SK-N-SH (cell line): ENCODE data around the gene GDNF. TPM values are rescaled to one million over a fixed set of nuclear protein-coding genes. Genes with fewer than 3 reads are reported as not detected.

Source experiments
- CTCF ChIA-PET: fragments of 300-600, 350-600 bp; formaldehyde crosslinking; extraction: SDS; loops from one replicate; lab custom pipeline; 2021; lab: Yijun Ruan, JAX
- POLR2A ChIA-PET: fragments of 350-600 bp; sonication (Branson Sonifier 250); formaldehyde crosslinking; extraction: SDS; loops from one replicate; lab custom pipeline; 2020; ENCODE audit warnings: antibody characterized with exemption, inconsistent platforms; lab: Yijun Ruan, JAX
- DNase-seq: peaks from one replicate; pipeline ENCODE4 v3.0.0; 2012
- H2AFZ ChIP-seq: fragments of 200-600 bp; sonication (generic); 2 replicates; pipeline ENCODE4 v1.8.1; 2016; ENCODE audit warnings: antibody characterized with exemption, mild to moderate bottlenecking, low read depth
- H3F3A ChIP-seq: fragments of 200-600 bp; sonication (generic); replicated peaks from 2 replicates; pipeline ENCODE3; 2016; ENCODE audit warnings: antibody characterized with exemption, mild to moderate bottlenecking; ENCODE audit not compliant: insufficient read depth
- H3K27ac ChIP-seq, 2 experiments: fragments of 200-500 bp in 1 of 2; fragments of 200-600 bp in 1 of 2; sonication (Bioruptor generic) in 1 of 2; sonication (generic), shearing (Covaris generic) in 1 of 2; 2 replicates each; pipeline versions ENCODE4 v1.5.1 to v1.6.1; 2014 to 2016; ENCODE audit warnings: low read depth in 2 of 2, inconsistent platforms in 1 of 2, low read length in 1 of 2, mild to moderate bottlenecking in 1 of 2, mixed read lengths in 1 of 2
- H3K27me3 ChIP-seq: fragments of 200-600 bp; sonication (generic), shearing (Covaris generic); 2 replicates; pipeline ENCODE4 v1.6.1; 2016; ENCODE audit warnings: mixed run types; ENCODE audit not compliant: insufficient read depth
- H3K36me3 ChIP-seq, 2 experiments: fragments of 200-500 bp in 1 of 2; fragments of 200-600 bp in 1 of 2; sonication (Bioruptor generic) in 1 of 2; sonication (generic) in 1 of 2; replicated peaks in 1 of 2; 2 replicates each; pipeline versions ENCODE3 to v1.5.1; 2014 to 2016; ENCODE audit warnings: low read length in 1 of 2, mild to moderate bottlenecking in 1 of 2; ENCODE audit not compliant: insufficient read depth in 2 of 2, control insufficient read depth in 1 of 2
- H3K4me1 ChIP-seq, 2 experiments: fragments of 200-500 bp in 1 of 2; fragments of 200-600 bp in 1 of 2; sonication (Bioruptor generic) in 1 of 2; sonication (generic), shearing (Covaris generic) in 1 of 2; 2 replicates each; pipeline versions ENCODE4 v1.5.1 to v1.6.1; 2014 to 2016; ENCODE audit warnings: low read depth in 1 of 2, low read length in 1 of 2, mixed run types in 1 of 2; ENCODE audit not compliant: insufficient read depth in 2 of 2, control insufficient read depth in 1 of 2
- H3K4me2 ChIP-seq: fragments of 200-600 bp; sonication (generic), shearing (Covaris generic); 2 replicates; pipeline ENCODE4 v1.6.1; 2017; ENCODE audit warnings: mixed run types
- H3K4me3 ChIP-seq, 2 experiments: fragments of 200-500 bp in 1 of 2; fragments of 200-600 bp in 1 of 2; sonication (Bioruptor generic) in 1 of 2; sonication (generic), shearing (Covaris generic) in 1 of 2; 2 replicates each; pipeline versions ENCODE4 v1.5.1 to v1.8.1; 2014 to 2016; ENCODE audit warnings: low read depth in 2 of 2, inconsistent platforms in 1 of 2, low read length in 1 of 2, mild to moderate bottlenecking in 1 of 2, mixed read lengths in 1 of 2, moderate library complexity in 1 of 2
- H3K79me2 ChIP-seq: fragments of 200-600 bp; sonication (generic); 2 replicates; pipeline ENCODE4 v1.8.1; 2017; ENCODE audit warnings: mild to moderate bottlenecking; ENCODE audit not compliant: insufficient read depth
- H3K9ac ChIP-seq: fragments of 200-600 bp; sonication (generic); 2 replicates; pipeline ENCODE4 v1.6.1; 2017; ENCODE audit warnings: mixed run types
- H3K9me2 ChIP-seq: fragments of 200-600 bp; sonication (generic); 2 replicates; pipeline ENCODE4 v1.6.1; 2017; ENCODE audit warnings: mixed run types
- H3K9me3 ChIP-seq: fragments of 200-600 bp; sonication (generic); 2 replicates; pipeline ENCODE4 v1.6.1; 2017; ENCODE audit warnings: mixed run types, mild to moderate bottlenecking, moderate library complexity
- H4K20me1 ChIP-seq: fragments of 200-600 bp; sonication (generic); 2 replicates; pipeline ENCODE4 v1.6.1; 2017; ENCODE audit warnings: mild to moderate bottlenecking, mixed run types; ENCODE audit not compliant: insufficient read depth
- CHD2 ChIP-seq: fragments of 150-350 bp; IDR thresholded peaks from 2 replicates; pipeline ENCODE4 v1.6.1; 2018; ENCODE audit warnings: low read length; ENCODE audit not compliant: partially characterized antibody
- ELF1 ChIP-seq: IDR thresholded peaks from 2 replicates; pipeline ENCODE4 v1.4.0; 2012
- EZH2phosphoT487 ChIP-seq: fragments of 200-600 bp; sonication (generic); IDR thresholded peaks from 2 replicates; pipeline ENCODE4 v1.6.1; 2017; ENCODE audit warnings: low read depth, mixed run types, mild to moderate bottlenecking, antibody characterized with exemption, moderate library complexity, borderline replicate concordance
- FOXJ3 ChIP-seq: sonication (generic); formaldehyde crosslinking; IDR thresholded peaks from 2 replicates; pipeline ENCODE4 v1.5.1; 2020; ENCODE audit warnings: mild to moderate bottlenecking, missing genetic modification reagents
- FOXM1 ChIP-seq: IDR thresholded peaks from 2 replicates; pipeline ENCODE4 v1.4.0; 2012; ENCODE audit warnings: low read depth, mild to moderate bottlenecking
- GATA2 ChIP-seq: sonication (generic); formaldehyde crosslinking; IDR thresholded peaks from 2 replicates; pipeline ENCODE4 v1.5.0; 2020; ENCODE audit warnings: mild to moderate bottlenecking, missing genetic modification reagents
- JUND ChIP-seq: IDR thresholded peaks from 2 replicates; pipeline ENCODE4 v1.4.0; 2012
- MEF2A ChIP-seq: IDR thresholded peaks from 2 replicates; pipeline ENCODE4 v1.4.0; 2012; ENCODE audit warnings: low read depth, borderline replicate concordance
- NFIC ChIP-seq: IDR thresholded peaks from 2 replicates; pipeline ENCODE4 v1.4.0; 2012; ENCODE audit warnings: borderline replicate concordance
- NRF1 ChIP-seq: IDR thresholded peaks from 2 replicates; pipeline ENCODE4 v1.6.1; 2012; ENCODE audit warnings: low read depth, mild to moderate bottlenecking, low read length
- YY1 ChIP-seq: IDR thresholded peaks from 2 replicates; pipeline ENCODE4 v1.4.0; 2012; ENCODE audit warnings: low read depth, mild to moderate bottlenecking
- WGBS: methylation state at CpG from one replicate; pipeline ENCODE4 v1.1.6; 2017; ENCODE audit warnings: low lambda C conversion rate; 5-methylcytosine and 5-hydroxymethylcytosine counted together
- polyA plus RNA-seq, 3 experiments: library from polyadenylated mRNA; depleted of rRNA; stranded (reverse); fragments of >200 nt; gene quantifications; 2 replicates each; pipeline ENCODE4 v1.2.3, GENCODE V29; 2012
- TF ChIP-seq, protein P1 (sequence below): IDR thresholded peaks from 2 replicates; pipeline ENCODE4 v1.4.0; 2012; ENCODE audit warnings: low read depth, borderline replicate concordance
- TF ChIP-seq, protein P2 (sequence below): IDR thresholded peaks from 2 replicates; pipeline ENCODE4 v1.4.0; 2012; ENCODE audit warnings: low read depth, borderline replicate concordance
- TF ChIP-seq, protein P3 (sequence below): IDR thresholded peaks from 2 replicates; pipeline ENCODE4 v1.6.1; 2012; ENCODE audit warnings: mild to moderate bottlenecking, low read depth, low read length, moderate library complexity
- TF ChIP-seq, protein P4 (sequence below): IDR thresholded peaks from 2 replicates; pipeline ENCODE4 v1.4.0; 2012; ENCODE audit warnings: low read depth

The GDNF gene
- polyA plus RNA-seq, 1 of the 3 experiments (the other 2 are of a cell fraction) = 9.0 TPM

DNA sequence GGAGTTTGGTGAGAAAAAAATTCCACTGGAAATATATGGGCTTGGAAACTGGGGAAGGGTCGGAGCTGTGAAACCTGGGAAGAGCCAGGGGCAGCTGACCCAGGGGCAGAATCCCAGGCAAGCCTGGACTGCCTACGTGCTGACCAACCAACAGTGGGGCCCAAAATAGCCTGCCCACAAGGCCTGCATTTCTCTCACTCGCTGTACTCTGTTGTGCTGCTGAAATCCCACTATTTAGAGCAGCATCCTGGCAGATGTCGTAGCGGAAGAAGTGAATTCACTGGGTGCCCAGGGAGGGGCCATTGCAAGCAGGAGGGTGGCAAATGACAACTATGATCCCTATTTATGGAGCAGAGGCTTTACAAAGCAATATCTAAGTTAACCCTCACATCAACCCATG, 9.5 kb downstream of the GDNF start:
- 77% methylated on average over 5 of the region's 5 CpGs for WGBS
- Histone ChIP-seq H2AFZ (no peak overlapping the region), H3K9me3 (no peaks in the 10 kb centered on the region), H3F3A (peaks cover 15% of the 10 kb centered on the region), H3K4me2 (no peak overlapping the region), H3K36me3 (peaks cover 0 to 36% of the 10 kb centered on the region in 2 experiments), H3K27ac (no peak overlapping the region), H3K27me3 (no peaks in the 10 kb centered on the region), H3K4me3 (no peak overlapping the region), H3K79me2 (peaks cover 100% of the 10 kb centered on the region), H3K4me1 (peaks cover 2 to 32% of the 10 kb centered on the region in 2 experiments; a peak in 3 of 4 replicates)
- ChIA-PET CTCF (no interaction called here), POLR2A (no interaction called here)
- no peak for TF ChIP-seq MEF2A
- TF ChIP-seq ELF1 = no peak
- no peak for TF ChIP-seq NRF1
- TF ChIP-seq, protein P1, sequence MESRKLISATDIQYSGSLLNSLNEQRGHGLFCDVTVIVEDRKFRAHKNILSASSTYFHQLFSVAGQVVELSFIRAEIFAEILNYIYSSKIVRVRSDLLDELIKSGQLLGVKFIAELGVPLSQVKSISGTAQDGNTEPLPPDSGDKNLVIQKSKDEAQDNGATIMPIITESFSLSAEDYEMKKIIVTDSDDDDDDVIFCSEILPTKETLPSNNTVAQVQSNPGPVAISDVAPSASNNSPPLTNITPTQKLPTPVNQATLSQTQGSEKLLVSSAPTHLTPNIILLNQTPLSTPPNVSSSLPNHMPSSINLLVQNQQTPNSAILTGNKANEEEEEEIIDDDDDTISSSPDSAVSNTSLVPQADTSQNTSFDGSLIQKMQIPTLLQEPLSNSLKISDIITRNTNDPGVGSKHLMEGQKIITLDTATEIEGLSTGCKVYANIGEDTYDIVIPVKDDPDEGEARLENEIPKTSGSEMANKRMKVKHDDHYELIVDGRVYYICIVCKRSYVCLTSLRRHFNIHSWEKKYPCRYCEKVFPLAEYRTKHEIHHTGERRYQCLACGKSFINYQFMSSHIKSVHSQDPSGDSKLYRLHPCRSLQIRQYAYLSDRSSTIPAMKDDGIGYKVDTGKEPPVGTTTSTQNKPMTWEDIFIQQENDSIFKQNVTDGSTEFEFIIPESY = no peak
- TF ChIP-seq NFIC = no peak
- TF ChIP-seq CHD2 = no peak
- no peak for TF ChIP-seq GATA2 (CRISPR knock-in tag)
- no peak for TF ChIP-seq EZH2phosphoT487
- TF ChIP-seq FOXM1 = no peak
- TF ChIP-seq, protein P2, sequence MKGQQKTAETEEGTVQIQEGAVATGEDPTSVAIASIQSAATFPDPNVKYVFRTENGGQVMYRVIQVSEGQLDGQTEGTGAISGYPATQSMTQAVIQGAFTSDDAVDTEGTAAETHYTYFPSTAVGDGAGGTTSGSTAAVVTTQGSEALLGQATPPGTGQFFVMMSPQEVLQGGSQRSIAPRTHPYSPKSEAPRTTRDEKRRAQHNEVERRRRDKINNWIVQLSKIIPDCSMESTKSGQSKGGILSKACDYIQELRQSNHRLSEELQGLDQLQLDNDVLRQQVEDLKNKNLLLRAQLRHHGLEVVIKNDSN = no peak
- no peak for TF ChIP-seq YY1
- TF ChIP-seq JUND = no peak
- TF ChIP-seq, protein P3, sequence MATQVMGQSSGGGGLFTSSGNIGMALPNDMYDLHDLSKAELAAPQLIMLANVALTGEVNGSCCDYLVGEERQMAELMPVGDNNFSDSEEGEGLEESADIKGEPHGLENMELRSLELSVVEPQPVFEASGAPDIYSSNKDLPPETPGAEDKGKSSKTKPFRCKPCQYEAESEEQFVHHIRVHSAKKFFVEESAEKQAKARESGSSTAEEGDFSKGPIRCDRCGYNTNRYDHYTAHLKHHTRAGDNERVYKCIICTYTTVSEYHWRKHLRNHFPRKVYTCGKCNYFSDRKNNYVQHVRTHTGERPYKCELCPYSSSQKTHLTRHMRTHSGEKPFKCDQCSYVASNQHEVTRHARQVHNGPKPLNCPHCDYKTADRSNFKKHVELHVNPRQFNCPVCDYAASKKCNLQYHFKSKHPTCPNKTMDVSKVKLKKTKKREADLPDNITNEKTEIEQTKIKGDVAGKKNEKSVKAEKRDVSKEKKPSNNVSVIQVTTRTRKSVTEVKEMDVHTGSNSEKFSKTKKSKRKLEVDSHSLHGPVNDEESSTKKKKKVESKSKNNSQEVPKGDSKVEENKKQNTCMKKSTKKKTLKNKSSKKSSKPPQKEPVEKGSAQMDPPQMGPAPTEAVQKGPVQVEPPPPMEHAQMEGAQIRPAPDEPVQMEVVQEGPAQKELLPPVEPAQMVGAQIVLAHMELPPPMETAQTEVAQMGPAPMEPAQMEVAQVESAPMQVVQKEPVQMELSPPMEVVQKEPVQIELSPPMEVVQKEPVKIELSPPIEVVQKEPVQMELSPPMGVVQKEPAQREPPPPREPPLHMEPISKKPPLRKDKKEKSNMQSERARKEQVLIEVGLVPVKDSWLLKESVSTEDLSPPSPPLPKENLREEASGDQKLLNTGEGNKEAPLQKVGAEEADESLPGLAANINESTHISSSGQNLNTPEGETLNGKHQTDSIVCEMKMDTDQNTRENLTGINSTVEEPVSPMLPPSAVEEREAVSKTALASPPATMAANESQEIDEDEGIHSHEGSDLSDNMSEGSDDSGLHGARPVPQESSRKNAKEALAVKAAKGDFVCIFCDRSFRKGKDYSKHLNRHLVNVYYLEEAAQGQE = no peak
- TF ChIP-seq, protein P4, sequence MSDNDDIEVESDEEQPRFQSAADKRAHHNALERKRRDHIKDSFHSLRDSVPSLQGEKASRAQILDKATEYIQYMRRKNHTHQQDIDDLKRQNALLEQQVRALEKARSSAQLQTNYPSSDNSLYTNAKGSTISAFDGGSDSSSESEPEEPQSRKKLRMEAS = no peak
- no peak for TF ChIP-seq FOXJ3 (CRISPR knock-in tag)
- TF ChIP-seq, all 33 proteins: peak for 0
- no peak for DNase-seq
- H3K9ac ChIP-seq = no peak overlapping the region
- H3K9me2 ChIP-seq = no peaks in the 10 kb centered on the region
- H4K20me1 ChIP-seq = no peaks in the 10 kb centered on the region; the same call in 1 of the 2 replicates
